ENCODE data around the gene GKAP1. TPM values are rescaled to one million over a fixed set of nuclear protein-coding genes. Genes with fewer than 3 reads are reported as not detected.

Gene GKAP1
- total and polyA plus RNA-seq, 2 experiments from 2014 or later = 4.0 to 16.7 TPM

DNA sequence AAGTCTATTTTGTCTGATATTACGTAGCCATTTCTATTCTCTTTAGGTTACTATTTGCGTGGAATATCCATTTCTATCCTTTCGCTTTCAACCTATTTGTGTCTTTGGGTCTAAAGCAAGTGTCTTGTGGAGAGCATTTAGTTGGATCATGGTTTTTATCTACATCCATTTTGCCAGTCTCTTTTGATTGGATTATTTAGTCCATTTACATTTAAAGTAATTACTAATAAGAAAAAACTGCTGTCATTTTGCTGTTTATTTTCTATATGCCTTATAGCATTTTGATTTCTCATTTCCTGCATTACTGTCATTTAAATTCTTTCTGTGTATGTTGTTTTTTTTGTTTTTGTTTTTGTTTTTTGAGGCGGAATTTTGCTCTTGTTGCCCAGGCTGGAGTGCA lies 83.8 kb downstream of the GKAP1 start:
- no peak for ATAC-seq
- Histone ChIP-seq H3K9me2 (ENCODE audit: insufficient read depth) (no peaks in the 10 kb centered on the region), H3K4me2 (no peak overlapping the region), H3K27ac (ENCODE audit: low read depth) (no peak overlapping the region), H3K4me1 (ENCODE audit: insufficient read depth) (no peaks in the 10 kb centered on the region), H4K20me1 (replicated peaks; ENCODE audit: insufficient read depth) (no peaks in the 10 kb centered on the region), H3K36me3 (ENCODE audit: insufficient read depth) (no peaks in the 10 kb centered on the region), H3K79me2 (replicated peaks; ENCODE audit: insufficient read depth) (no peaks in the 10 kb centered on the region), H3K4me3 (no peak overlapping the region), H3K27me3 (ENCODE audit: insufficient read depth) (no peaks in the 10 kb centered on the region), H3F3A (replicated peaks; ENCODE audit: low read depth) (no peaks in the 10 kb centered on the region), H2AFZ (no peak overlapping the region)
- no peak for DNase-seq (ENCODE audit: low spot score)
- Mint-ChIP-seq H3K4me3 (no peak overlapping the region), H3K4me1 (no peaks in the 10 kb centered on the region), H3K27ac (no peak overlapping the region), H3K9me3 (no peaks in the 10 kb centered on the region), H3K36me3 (ENCODE audit: low read depth) (no peaks in the 10 kb centered on the region), H3K27me3 (ENCODE audit: insufficient read depth, low read depth, poor library complexity) (peaks cover 2% of the 10 kb centered on the region)
- TF ChIP-seq EZH2 (IDR thresholded peaks at IDR 0.05; ENCODE audit: low read depth, unreplicated experiment) (no peak), EZH2phosphoT487 (IDR thresholded peaks at IDR 0.05; ENCODE audit: unreplicated experiment) (no peak), ZNF114 (CRISPR knock-in tag; IDR thresholded peaks at IDR 0.05) (no peak), CREB1 (CRISPR knock-in tag; IDR thresholded peaks at IDR 0.05; ENCODE audit: low read depth) (no peak), STAT1 (IDR thresholded peaks at IDR 0.05; ENCODE audit: unreplicated experiment) (no peak), ZNF331 (CRISPR knock-in tag; IDR thresholded peaks at IDR 0.05; ENCODE audit: low read depth) (no peak)
- TF ChIP-seq, protein P1, sequence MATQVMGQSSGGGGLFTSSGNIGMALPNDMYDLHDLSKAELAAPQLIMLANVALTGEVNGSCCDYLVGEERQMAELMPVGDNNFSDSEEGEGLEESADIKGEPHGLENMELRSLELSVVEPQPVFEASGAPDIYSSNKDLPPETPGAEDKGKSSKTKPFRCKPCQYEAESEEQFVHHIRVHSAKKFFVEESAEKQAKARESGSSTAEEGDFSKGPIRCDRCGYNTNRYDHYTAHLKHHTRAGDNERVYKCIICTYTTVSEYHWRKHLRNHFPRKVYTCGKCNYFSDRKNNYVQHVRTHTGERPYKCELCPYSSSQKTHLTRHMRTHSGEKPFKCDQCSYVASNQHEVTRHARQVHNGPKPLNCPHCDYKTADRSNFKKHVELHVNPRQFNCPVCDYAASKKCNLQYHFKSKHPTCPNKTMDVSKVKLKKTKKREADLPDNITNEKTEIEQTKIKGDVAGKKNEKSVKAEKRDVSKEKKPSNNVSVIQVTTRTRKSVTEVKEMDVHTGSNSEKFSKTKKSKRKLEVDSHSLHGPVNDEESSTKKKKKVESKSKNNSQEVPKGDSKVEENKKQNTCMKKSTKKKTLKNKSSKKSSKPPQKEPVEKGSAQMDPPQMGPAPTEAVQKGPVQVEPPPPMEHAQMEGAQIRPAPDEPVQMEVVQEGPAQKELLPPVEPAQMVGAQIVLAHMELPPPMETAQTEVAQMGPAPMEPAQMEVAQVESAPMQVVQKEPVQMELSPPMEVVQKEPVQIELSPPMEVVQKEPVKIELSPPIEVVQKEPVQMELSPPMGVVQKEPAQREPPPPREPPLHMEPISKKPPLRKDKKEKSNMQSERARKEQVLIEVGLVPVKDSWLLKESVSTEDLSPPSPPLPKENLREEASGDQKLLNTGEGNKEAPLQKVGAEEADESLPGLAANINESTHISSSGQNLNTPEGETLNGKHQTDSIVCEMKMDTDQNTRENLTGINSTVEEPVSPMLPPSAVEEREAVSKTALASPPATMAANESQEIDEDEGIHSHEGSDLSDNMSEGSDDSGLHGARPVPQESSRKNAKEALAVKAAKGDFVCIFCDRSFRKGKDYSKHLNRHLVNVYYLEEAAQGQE (IDR thresholded peaks at IDR 0.05; ENCODE audit: unreplicated experiment) = no peak
- TF ChIP-seq, protein P2, sequence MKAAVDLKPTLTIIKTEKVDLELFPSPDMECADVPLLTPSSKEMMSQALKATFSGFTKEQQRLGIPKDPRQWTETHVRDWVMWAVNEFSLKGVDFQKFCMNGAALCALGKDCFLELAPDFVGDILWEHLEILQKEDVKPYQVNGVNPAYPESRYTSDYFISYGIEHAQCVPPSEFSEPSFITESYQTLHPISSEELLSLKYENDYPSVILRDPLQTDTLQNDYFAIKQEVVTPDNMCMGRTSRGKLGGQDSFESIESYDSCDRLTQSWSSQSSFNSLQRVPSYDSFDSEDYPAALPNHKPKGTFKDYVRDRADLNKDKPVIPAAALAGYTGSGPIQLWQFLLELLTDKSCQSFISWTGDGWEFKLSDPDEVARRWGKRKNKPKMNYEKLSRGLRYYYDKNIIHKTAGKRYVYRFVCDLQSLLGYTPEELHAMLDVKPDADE (IDR thresholded peaks at IDR 0.05) = no peak
- TF ChIP-seq, protein P3, sequence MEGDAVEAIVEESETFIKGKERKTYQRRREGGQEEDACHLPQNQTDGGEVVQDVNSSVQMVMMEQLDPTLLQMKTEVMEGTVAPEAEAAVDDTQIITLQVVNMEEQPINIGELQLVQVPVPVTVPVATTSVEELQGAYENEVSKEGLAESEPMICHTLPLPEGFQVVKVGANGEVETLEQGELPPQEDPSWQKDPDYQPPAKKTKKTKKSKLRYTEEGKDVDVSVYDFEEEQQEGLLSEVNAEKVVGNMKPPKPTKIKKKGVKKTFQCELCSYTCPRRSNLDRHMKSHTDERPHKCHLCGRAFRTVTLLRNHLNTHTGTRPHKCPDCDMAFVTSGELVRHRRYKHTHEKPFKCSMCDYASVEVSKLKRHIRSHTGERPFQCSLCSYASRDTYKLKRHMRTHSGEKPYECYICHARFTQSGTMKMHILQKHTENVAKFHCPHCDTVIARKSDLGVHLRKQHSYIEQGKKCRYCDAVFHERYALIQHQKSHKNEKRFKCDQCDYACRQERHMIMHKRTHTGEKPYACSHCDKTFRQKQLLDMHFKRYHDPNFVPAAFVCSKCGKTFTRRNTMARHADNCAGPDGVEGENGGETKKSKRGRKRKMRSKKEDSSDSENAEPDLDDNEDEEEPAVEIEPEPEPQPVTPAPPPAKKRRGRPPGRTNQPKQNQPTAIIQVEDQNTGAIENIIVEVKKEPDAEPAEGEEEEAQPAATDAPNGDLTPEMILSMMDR (conservative IDR thresholded peaks at IDR 0.05; ENCODE audit: low read depth in 2 of 2) = no peak
- TF ChIP-seq, protein P4, sequence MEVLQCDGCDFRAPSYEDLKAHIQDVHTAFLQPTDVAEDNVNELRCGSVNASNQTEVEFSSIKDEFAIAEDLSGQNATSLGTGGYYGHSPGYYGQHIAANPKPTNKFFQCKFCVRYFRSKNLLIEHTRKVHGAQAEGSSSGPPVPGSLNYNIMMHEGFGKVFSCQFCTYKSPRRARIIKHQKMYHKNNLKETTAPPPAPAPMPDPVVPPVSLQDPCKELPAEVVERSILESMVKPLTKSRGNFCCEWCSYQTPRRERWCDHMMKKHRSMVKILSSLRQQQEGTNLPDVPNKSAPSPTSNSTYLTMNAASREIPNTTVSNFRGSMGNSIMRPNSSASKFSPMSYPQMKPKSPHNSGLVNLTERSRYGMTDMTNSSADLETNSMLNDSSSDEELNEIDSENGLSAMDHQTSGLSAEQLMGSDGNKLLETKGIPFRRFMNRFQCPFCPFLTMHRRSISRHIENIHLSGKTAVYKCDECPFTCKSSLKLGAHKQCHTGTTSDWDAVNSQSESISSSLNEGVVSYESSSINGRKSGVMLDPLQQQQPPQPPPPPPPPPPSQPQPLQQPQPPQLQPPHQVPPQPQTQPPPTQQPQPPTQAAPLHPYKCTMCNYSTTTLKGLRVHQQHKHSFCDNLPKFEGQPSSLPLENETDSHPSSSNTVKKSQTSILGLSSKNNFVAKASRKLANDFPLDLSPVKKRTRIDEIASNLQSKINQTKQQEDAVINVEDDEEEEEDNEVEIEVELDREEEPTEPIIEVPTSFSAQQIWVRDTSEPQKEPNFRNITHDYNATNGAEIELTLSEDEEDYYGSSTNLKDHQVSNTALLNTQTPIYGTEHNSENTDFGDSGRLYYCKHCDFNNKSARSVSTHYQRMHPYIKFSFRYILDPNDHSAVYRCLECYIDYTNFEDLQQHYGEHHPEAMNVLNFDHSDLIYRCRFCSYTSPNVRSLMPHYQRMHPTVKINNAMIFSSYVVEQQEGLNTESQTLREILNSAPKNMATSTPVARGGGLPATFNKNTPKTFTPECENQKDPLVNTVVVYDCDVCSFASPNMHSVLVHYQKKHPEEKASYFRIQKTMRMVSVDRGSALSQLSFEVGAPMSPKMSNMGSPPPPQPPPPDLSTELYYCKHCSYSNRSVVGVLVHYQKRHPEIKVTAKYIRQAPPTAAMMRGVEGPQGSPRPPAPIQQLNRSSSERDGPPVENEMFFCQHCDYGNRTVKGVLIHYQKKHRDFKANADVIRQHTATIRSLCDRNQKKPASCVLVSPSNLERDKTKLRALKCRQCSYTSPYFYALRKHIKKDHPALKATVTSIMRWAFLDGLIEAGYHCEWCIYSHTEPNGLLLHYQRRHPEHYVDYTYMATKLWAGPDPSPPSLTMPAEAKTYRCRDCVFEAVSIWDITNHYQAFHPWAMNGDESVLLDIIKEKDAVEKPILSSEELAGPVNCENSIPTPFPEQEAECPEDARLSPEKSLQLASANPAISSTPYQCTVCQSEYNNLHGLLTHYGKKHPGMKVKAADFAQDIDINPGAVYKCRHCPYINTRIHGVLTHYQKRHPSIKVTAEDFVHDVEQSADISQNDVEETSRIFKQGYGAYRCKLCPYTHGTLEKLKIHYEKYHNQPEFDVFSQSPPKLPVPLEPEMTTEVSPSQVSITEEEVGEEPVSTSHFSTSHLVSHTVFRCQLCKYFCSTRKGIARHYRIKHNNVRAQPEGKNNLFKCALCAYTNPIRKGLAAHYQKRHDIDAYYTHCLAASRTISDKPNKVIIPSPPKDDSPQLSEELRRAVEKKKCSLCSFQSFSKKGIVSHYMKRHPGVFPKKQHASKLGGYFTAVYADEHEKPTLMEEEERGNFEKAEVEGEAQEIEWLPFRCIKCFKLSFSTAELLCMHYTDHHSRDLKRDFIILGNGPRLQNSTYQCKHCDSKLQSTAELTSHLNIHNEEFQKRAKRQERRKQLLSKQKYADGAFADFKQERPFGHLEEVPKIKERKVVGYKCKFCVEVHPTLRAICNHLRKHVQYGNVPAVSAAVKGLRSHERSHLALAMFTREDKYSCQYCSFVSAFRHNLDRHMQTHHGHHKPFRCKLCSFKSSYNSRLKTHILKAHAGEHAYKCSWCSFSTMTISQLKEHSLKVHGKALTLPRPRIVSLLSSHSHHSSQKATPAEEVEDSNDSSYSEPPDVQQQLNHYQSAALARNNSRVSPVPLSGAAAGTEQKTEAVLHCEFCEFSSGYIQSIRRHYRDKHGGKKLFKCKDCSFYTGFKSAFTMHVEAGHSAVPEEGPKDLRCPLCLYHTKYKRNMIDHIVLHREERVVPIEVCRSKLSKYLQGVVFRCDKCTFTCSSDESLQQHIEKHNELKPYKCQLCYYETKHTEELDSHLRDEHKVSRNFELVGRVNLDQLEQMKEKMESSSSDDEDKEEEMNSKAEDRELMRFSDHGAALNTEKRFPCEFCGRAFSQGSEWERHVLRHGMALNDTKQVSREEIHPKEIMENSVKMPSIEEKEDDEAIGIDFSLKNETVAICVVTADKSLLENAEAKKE (CRISPR knock-in tag; IDR thresholded peaks at IDR 0.05) = no peak
